Astrocyte of the cerebellum (primary cell): ENCODE measurements around the gene ANKRD60.

Source experiments
- DNase-seq: peaks from one replicate; pipeline ENCODE4 v3.0.0-alpha.2; 2011; ENCODE audit warnings: low read depth
- H3K4me3 ChIP-seq: 2 replicates; pipeline ENCODE4 v1.5.1; 2011; ENCODE audit warnings: mild to moderate bottlenecking, low read depth, low read length, moderate library complexity
- CTCF ChIP-seq: IDR thresholded peaks from 2 replicates; pipeline ENCODE4 v1.5.1; 2012; ENCODE audit warnings: low read length, low read depth, moderate library complexity, mild to moderate bottlenecking; ENCODE audit errors: missing control alignments
- in situ Hi-C: cut with HindIII; loops from 2 replicates; pipeline ENCODE4 v1.10.0; 2017; ENCODE audit warnings: low sequenced_read_pairs

The ANKRD60 gene

GRCh38 chr20:58268936-58269619 is 40.6 kb upstream of the ANKRD60 start:
- no peak overlapping the region for H3K4me3 ChIP-seq
- in situ Hi-C loops, result no loop called here
- no peak for DNase-seq
- TF ChIP-seq CTCF, result no peak

DNA sequence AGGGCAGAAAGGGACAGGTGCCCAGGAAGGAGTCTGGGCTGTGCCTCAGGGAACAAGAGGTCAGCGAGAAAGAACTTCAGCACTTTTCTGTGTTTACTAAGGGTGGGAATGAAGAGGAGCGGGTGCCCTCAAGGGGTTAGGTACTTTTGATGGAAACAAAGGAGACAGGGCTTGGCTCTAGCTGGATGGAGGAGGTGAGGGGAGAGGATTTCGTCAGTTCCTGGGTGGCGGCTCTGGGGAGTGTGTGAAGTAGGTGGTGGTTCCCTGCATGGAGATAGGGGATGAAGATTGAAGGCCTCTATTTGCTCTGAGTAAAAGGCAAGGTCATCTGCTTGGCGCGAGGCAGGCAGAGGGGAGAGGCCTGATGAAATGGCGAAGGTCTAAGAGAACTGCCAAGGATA is 40.0 kb upstream of the ANKRD60 start:
- DNase-seq, result no peak
- no peak overlapping the region for H3K4me3 ChIP-seq
- in situ Hi-C loops, result no loop called here
- no peak for TF ChIP-seq CTCF

DNA sequence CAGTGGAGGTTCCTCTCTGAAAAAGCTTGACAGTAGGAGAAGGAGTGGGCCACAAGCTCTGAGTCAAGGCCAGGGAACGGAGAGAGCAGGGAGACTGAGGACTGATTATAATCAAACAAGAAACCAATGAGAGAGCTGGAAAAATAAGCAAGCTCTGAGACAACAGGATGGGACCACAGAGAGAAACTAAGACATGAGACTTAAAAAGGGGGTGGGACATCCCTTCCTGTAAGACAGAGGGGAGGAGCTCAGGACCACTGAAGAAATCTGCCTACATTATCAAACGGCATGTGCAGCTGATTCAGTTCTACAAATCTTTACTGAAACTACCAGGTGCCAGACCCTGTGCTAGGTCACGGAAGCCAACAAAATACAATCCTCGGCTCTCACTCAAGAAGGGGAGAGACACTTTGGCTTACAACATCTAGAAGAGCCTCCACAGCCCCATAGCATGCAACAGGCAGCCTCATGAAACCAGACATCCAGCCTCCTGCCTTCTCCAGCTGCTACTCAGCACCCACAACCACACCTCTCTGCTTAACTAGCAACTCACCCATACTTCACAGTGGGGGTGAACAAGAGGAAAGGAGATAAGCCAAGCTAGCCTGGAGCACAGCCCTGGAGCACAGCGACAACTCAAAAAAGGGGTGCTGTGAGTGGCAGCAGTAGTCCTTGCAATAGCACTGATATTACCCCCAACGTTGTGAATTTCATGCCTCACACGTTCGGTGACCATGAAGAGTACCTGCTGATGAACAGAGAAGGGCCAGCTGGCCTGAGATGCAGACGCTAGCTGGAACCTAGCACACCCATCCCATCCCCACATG is 39.1 kb upstream of the ANKRD60 start:
- TF ChIP-seq CTCF, result no peak
- H3K4me3 ChIP-seq, result no peak overlapping the region
- DNase-seq, result no peak
- in situ Hi-C loops, result no loop called here

DNA sequence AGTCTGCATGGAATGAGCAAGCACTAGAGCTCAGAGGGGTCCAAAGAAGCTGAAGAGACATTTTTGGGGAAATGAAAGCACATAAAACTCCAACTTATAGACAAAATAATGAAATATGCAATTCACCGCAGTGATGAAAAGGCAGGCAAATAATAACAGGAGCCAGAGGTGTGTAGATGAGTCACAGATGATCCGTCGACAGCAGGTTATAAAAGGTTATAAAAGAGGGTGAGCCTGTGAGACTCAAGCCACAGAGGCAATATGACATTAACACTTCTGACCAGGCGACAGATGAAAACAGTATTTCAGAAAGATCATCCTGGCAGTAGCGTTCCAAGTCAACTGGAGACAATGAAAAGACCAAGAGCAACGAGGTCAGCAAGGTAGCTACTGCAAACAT is 35.8 kb upstream of the ANKRD60 start:
- in situ Hi-C loops, result no loop called here
- TF ChIP-seq CTCF, result no peak
- no peak for DNase-seq
- no peak overlapping the region for H3K4me3 ChIP-seq

DNA sequence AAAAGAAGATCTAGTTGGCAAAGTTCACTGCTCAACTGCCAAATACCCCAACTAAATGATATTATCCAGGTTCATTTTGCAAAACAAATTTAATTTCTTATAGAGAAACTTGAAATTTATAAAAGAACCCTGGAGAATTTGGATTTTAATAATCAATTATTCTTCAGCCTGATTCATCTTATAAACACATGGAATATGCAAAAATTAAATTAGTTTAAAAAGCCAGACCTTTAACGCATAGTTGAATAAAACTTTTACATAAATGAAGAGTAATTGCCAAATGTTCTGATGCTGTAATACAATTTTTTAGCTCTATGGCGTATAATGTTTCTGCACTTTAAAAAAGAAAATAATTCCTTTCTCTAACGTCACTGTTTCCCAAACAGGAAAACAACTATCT is 33.2 kb upstream of the ANKRD60 start:
- TF ChIP-seq CTCF, result no peak
- H3K4me3 ChIP-seq, result no peak overlapping the region
- in situ Hi-C loops, result no loop called here
- DNase-seq, result no peak

DNA sequence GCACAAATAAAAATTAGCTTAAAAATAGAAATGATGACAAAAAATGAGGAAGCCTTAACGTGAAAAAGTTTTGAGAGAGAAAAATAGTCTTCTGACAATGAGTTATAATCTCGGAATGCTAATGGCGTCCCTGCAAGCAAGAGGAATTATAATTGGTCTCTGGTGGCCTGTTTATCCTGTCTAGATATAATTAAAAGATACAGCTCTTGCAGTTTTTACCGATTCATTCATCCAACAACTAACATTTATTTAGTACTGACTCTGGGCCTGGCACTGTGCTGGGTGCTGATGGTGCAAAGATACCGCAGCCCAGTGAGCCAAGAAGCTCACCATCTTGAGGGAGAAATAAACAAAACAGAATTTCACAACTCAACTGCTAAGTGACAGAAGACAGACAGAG is 31.6 kb upstream of the ANKRD60 start:
- in situ Hi-C loops, result no loop called here
- no peak overlapping the region for H3K4me3 ChIP-seq
- TF ChIP-seq CTCF, result no peak
- DNase-seq, result no peak
